Lung (tissue), 12 donors: ENCODE data around the gene GLCCI1. TPM values are rescaled to one million over a fixed set of nuclear protein-coding genes. Genes with fewer than 3 reads are reported as not detected.

ENCODE experiments used
- ATAC-seq: fragments of 200-7000 bp; cut with Tn5 transposase; one replicate; pipeline ENCODE4 v1.9.1; 2020; ENCODE audit warnings: moderate number of reproducible peaks; ENCODE audit not compliant: insufficient read depth, low FRiP score
- DNase-seq, 3 donors: peaks; one replicate each; pipeline ENCODE4 v3.0.0-alpha.2; 2013 to 2017
- H3K27ac ChIP-seq, 2 donors: one replicate each; pipeline ENCODE4 v1.5.1; 2013; ENCODE audit warnings: mild to moderate bottlenecking in 2 of 2, moderate library complexity in 2 of 2, control low read depth in 1 of 2, inconsistent platforms in 1 of 2, low read depth in 1 of 2, low read length in 1 of 2
- H3K27me3 ChIP-seq, 3 donors: one replicate each; pipeline ENCODE4 v1.5.1; 2013; ENCODE audit warnings: low read length in 2 of 3; ENCODE audit not compliant: control insufficient read depth in 3 of 3, insufficient read depth in 3 of 3
- H3K36me3 ChIP-seq, 4 donors: one replicate each; pipeline ENCODE4 v1.5.1; 2013; ENCODE audit warnings: low read length in 4 of 4, mild to moderate bottlenecking in 1 of 4, moderate library complexity in 1 of 4; ENCODE audit not compliant: control insufficient read depth in 4 of 4, insufficient read depth in 4 of 4
- H3K4me1 ChIP-seq, 5 donors: one replicate each; pipeline ENCODE4 v1.5.1; 2013; ENCODE audit warnings: low read length in 5 of 5, mild to moderate bottlenecking in 2 of 5, moderate library complexity in 1 of 5; ENCODE audit not compliant: control insufficient read depth in 5 of 5, insufficient read depth in 5 of 5
- H3K4me3 ChIP-seq: one replicate; pipeline ENCODE4 v1.5.1; 2013; ENCODE audit warnings: mild to moderate bottlenecking, control low read depth, moderate library complexity
- H3K9ac ChIP-seq, 2 donors: one replicate each; pipeline ENCODE4 v1.5.1; 2013; ENCODE audit warnings: low read length in 2 of 2, control low read depth in 1 of 2; ENCODE audit not compliant: insufficient read depth in 1 of 2
- H3K9me3 ChIP-seq, 4 donors: one replicate each; pipeline ENCODE4 v1.5.1; 2013; ENCODE audit warnings: low read length in 3 of 4, mild to moderate bottlenecking in 1 of 4, moderate library complexity in 1 of 4; ENCODE audit not compliant: control insufficient read depth in 4 of 4, insufficient read depth in 3 of 4
- CTCF ChIP-seq: IDR thresholded peaks from 2 replicates; pipeline ENCODE4 v1.5.1; 2012; ENCODE audit warnings: mild to moderate bottlenecking; ENCODE audit errors: control extremely low read depth, extremely low read depth
- WGBS, 2 donors: extraction: QIAGEN DNeasy Blood & Tissue Kit; methylation state at CpG; one replicate each; pipeline ENCODE4 v1.1.7; 2013; 5-methylcytosine and 5-hydroxymethylcytosine counted together
- polyA plus RNA-seq, 2 donors: library from polyadenylated mRNA; stranded (reverse); fragments of 200-250 nt; gene quantifications; one replicate each; pipeline ENCODE4 v1.2.1, GENCODE V29; 2013
- total RNA-seq, 2 donors: library from RNA; depleted of rRNA in 1 of 2; stranded (reverse); fragments of >200 nt in 1 of 2; gene quantifications; one replicate each; pipeline ENCODE4 v1.2.1, GENCODE V29; 2014 to 2021
- donor health status: control.
- donor health status: control.
- donor health status: Bipolar disorder and iron deficiency.
- donor health status: healthy.
- donor health status: DM: yes; HTN: yes; CAD: no.

Gene GLCCI1
- total and polyA plus RNA-seq, 4 donors, result 2.5 to 60.2 (median 21.0) TPM

- H3K36me3 ChIP-seq, result no peaks in the 10 kb centered on the region
- peak in 2 of 3 donors; percentile 16 to 37 for DNase-seq
- no peak for ATAC-seq
- no peaks in the 10 kb centered on the region for H3K27me3 ChIP-seq
- H3K9me3 ChIP-seq, result no peaks in the 10 kb centered on the region
- peak overlapping the region; percentile 21 for H3K4me3 ChIP-seq
- TF ChIP-seq CTCF, result no peak
- 61 to 69% methylated on average over 6 of the region's 6 CpGs for WGBS, 2 donors
- peaks cover 0 to 19% (median 8%) of the 10 kb centered on the region in 5 donors for H3K4me1 ChIP-seq
- no peak overlapping the region for H3K27ac ChIP-seq
- H3K9ac ChIP-seq, result peak overlapping the region in 1 of 2 donors; percentile 38
These were observed 3.5 kb downstream of the GLCCI1 start for GRCh38 chr7:7972128-7972527.

- no peak for ATAC-seq
- Histone ChIP-seq H3K36me3 (no peaks in the 10 kb centered on the region), H3K9ac (no peak overlapping the region), H3K27me3 (no peaks in the 10 kb centered on the region), H3K27ac (no peak overlapping the region), H3K4me1 (peaks cover 2 to 16% (median 8%) of the 10 kb centered on the region in 5 donors), H3K9me3 (no peaks in the 10 kb centered on the region), H3K4me3 (no peak overlapping the region)
- no peak for TF ChIP-seq CTCF
- 63 to 77% methylated on average over 2 of the region's 2 CpGs for WGBS, 2 donors
- DNase-seq, result peak in 1 of 3 donors; percentile 5
These were observed 4.5 kb downstream of the GLCCI1 start for GRCh38 chr7:7972922-7973594.

- no peak overlapping the region for H3K4me3 ChIP-seq
- H3K4me1 ChIP-seq, result peaks cover 2 to 18% (median 7%) of the 10 kb centered on the region in 5 donors
- peak overlapping the region in 1 of 2 donors; percentile 31 for H3K27ac ChIP-seq
- no peaks in the 10 kb centered on the region for H3K36me3 ChIP-seq
- no peaks in the 10 kb centered on the region for H3K27me3 ChIP-seq
- no peak for TF ChIP-seq CTCF
- ATAC-seq, result peak; percentile 24
- H3K9ac ChIP-seq, result no peak overlapping the region
- no peak for DNase-seq
- 46 to 59% methylated on average over 3 of the region's 3 CpGs for WGBS, 2 donors
- no peaks in the 10 kb centered on the region for H3K9me3 ChIP-seq
These were observed 8.1 kb downstream of the GLCCI1 start for GRCh38 chr7:7976677-7977076.
